Neutrophil (primary cell): Measurements from ENCODE around the gene EPS8.
"Not testable (repeated sequence)": the region's sequence is repeated elsewhere in the genome, so short reads cannot be mapped to it uniquely, and the experiment has no call there.

Source experiments
- H3K27ac ChIP-seq: fragments of 200-600 bp; sonication (generic); 2 replicates; pipeline ENCODE4 v1.5.1; 2016; ENCODE audit warnings: mild to moderate bottlenecking, moderate library complexity
- H3K27me3 ChIP-seq: fragments of 200-600 bp; sonication (generic); 2 replicates; pipeline ENCODE4 v1.6.0; 2016; ENCODE audit warnings: mild to moderate bottlenecking
- H3K36me3 ChIP-seq: fragments of 200-600 bp; sonication (generic); 2 replicates; pipeline ENCODE4 v1.5.1; 2017
- H3K4me1 ChIP-seq, 2 experiments: fragments of 200-600 bp in 1 of 2; sonication (generic) in 1 of 2; 1 replicate in 1 of 2; 2 replicates in 1 of 2; pipeline versions ENCODE4 v1.5.1 to v1.6.1; 2013 to 2016; ENCODE audit warnings: low read depth in 1 of 2, low read length in 1 of 2, mild to moderate bottlenecking in 1 of 2, moderate library complexity in 1 of 2; ENCODE audit not compliant: control insufficient read depth in 1 of 2, insufficient read depth in 1 of 2
- H3K4me3 ChIP-seq, 2 experiments: fragments of 200-600 bp in 1 of 2; sonication (generic) in 1 of 2; 1 replicate in 1 of 2; 2 replicates in 1 of 2; pipeline ENCODE4 v1.5.1; 2013 to 2016; ENCODE audit warnings: low read depth in 1 of 2, low read length in 1 of 2, mild to moderate bottlenecking in 1 of 2, moderate library complexity in 1 of 2
- H3K9me3 ChIP-seq: fragments of 200-600 bp; sonication (generic); 2 replicates; pipeline ENCODE4 v1.5.1; 2016
- CTCF ChIP-seq: fragments of 200-600 bp; sonication (generic); IDR thresholded peaks from 2 replicates; pipeline ENCODE4 v1.5.1; 2016; ENCODE audit warnings: antibody characterized with exemption

Gene EPS8

GRCh38 chr12:15741082-15741481 is 48.1 kb downstream of the EPS8 start:
- H3K4me3 ChIP-seq = no peak overlapping the region
- no peaks in the 10 kb centered on the region for H3K4me1 ChIP-seq
- H3K27ac ChIP-seq = no peak overlapping the region
- no peaks in the 10 kb centered on the region for H3K36me3 ChIP-seq
- TF ChIP-seq CTCF = no peak
- H3K27me3 ChIP-seq = no peaks in the 10 kb centered on the region
- no peaks in the 10 kb centered on the region for H3K9me3 ChIP-seq

- not testable (repeated sequence) for H3K4me3 ChIP-seq, H3K9me3 ChIP-seq, H3K27ac ChIP-seq, H3K27me3 ChIP-seq, H3K4me1 ChIP-seq, H3K36me3 ChIP-seq
Measured at GRCh38 chr12:15740389-15740788, 48.8 kb downstream of the EPS8 start.

GRCh38 chr12:15738438-15739015 is 50.7 kb downstream of the EPS8 start:
- Histone ChIP-seq H3K27ac (no peak overlapping the region), H3K4me1 (no peaks in the 10 kb centered on the region), H3K36me3 (no peaks in the 10 kb centered on the region), H3K9me3 (no peaks in the 10 kb centered on the region), H3K27me3 (no peaks in the 10 kb centered on the region), H3K4me3 (no peak overlapping the region)
- TF ChIP-seq CTCF = no peak

GRCh38 chr12:15735837-15736615 is 53.2 kb downstream of the EPS8 start:
- no peak for TF ChIP-seq CTCF
- no peaks in the 10 kb centered on the region for H3K27me3 ChIP-seq
- no peaks in the 10 kb centered on the region for H3K36me3 ChIP-seq
- H3K4me3 ChIP-seq = no peak overlapping the region
- H3K4me1 ChIP-seq = no peaks in the 10 kb centered on the region
- H3K27ac ChIP-seq = no peak overlapping the region
- no peaks in the 10 kb centered on the region for H3K9me3 ChIP-seq

GRCh38 chr12:15733136-15733535 is 56.1 kb downstream of the EPS8 start:
- no peak for TF ChIP-seq CTCF
- no peak overlapping the region for H3K4me3 ChIP-seq
- no peaks in the 10 kb centered on the region for H3K36me3 ChIP-seq
- H3K9me3 ChIP-seq = no peaks in the 10 kb centered on the region
- H3K27ac ChIP-seq = no peak overlapping the region
- no peaks in the 10 kb centered on the region for H3K27me3 ChIP-seq
- no peaks in the 10 kb centered on the region for H3K4me1 ChIP-seq

- no peaks in the 10 kb centered on the region for H3K36me3 ChIP-seq
- no peak overlapping the region for H3K4me3 ChIP-seq
- no peak overlapping the region for H3K27ac ChIP-seq
Measured at GRCh38 chr12:15732341-15733061, 56.7 kb downstream of the EPS8 start.

More at GRCh38 chr12:15732341-15733061, 56.7 kb downstream of the EPS8 start:
- Histone ChIP-seq H3K9me3 (no peaks in the 10 kb centered on the region), H3K27me3 (no peaks in the 10 kb centered on the region), H3K4me1 (no peaks in the 10 kb centered on the region)
- TF ChIP-seq CTCF = no peak
